HUES48 (cell line): ENCODE data around the gene UBIAD1.

Source experiments
- H3K27ac ChIP-seq: one replicate; pipeline ENCODE4 v1.7.0; 2013; ENCODE audit warnings: low read depth, low read length, inconsistent platforms
- H3K27me3 ChIP-seq: 2 replicates; pipeline ENCODE4 v1.6.1; 2013; ENCODE audit warnings: mild to moderate bottlenecking, low read length; ENCODE audit not compliant: control insufficient read depth, insufficient read depth
- H3K36me3 ChIP-seq: 2 replicates; pipeline ENCODE4 v1.6.1; 2013; ENCODE audit warnings: low read length; ENCODE audit not compliant: control insufficient read depth, insufficient read depth
- H3K4me1 ChIP-seq: 2 replicates; pipeline ENCODE4 v1.6.1; 2013; ENCODE audit warnings: mild to moderate bottlenecking, low read length; ENCODE audit not compliant: control insufficient read depth, insufficient read depth
- H3K4me3 ChIP-seq: 2 replicates; pipeline ENCODE4 v1.5.1; 2013; ENCODE audit warnings: mild to moderate bottlenecking, low read depth, low read length
- H3K9ac ChIP-seq: 2 replicates; pipeline ENCODE4 v1.6.1; 2013; ENCODE audit warnings: mild to moderate bottlenecking, low read depth, low read length, moderate library complexity
- H3K9me3 ChIP-seq: 2 replicates; pipeline ENCODE4 v1.6.1; 2013; ENCODE audit warnings: low read length; ENCODE audit not compliant: control insufficient read depth, insufficient read depth

The UBIAD1 gene

DNA sequence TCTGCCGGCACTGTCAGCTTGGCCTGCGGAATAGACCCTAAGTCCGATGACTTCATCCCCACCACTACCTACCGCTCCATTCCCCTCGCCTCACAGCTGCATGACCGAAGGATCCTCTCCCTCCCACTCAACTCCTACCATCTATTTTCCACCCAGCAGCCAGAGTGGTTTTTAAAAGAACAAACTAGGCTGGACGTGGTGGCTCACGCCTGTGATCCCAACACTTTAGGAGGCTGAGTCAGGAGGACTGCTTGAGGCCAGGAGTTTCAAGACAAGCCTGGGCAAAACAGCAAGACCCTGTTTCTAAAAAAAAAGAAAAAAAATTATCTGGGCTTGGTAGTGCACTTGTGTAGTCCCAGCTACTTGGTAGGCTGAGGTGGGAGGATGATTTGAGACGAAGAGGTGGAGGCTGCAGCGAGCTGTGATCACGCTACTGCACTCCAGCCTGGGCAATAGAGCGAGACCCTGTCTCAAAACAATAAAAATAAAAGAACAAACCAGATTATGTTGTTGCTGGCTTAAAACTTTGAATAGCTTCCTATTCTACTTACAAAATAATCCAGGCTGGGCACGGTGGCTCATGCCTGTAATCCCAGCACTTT is 59.0 kb downstream of the UBIAD1 start:
- Histone ChIP-seq H3K4me3 (no peak overlapping the region), H3K9ac (no peak overlapping the region), H3K27ac (no peak overlapping the region), H3K9me3 (no peaks in the 10 kb centered on the region), H3K36me3 (no peaks in the 10 kb centered on the region), H3K27me3 (no peaks in the 10 kb centered on the region), H3K4me1 (peaks cover 6% of the 10 kb centered on the region; the same call in 1 of the 2 replicates)

DNA sequence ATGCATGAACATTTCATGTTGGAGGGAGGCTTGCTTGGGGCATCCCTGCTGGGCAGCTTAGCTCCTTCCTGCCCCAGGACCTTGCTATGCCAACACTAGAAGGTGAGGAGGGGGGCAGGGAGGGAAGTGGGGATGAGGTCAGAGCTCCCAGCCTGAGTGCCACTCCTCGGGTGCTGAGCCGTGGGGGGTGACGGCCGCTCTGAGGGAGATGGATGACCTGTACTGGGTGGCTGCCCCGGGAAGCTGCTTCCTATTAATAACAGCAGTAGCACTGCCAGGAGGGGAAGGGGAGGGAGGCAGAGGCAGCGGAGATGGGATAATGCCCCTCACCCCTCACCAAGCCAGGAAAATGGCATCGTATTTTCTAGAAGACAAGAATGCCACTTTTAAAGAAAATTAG is 60.6 kb downstream of the UBIAD1 start:
- H3K27ac ChIP-seq, result no peak overlapping the region
- H3K9me3 ChIP-seq, result no peaks in the 10 kb centered on the region
- H3K27me3 ChIP-seq, result no peaks in the 10 kb centered on the region
- H3K4me3 ChIP-seq, result no peak overlapping the region
- H3K4me1 ChIP-seq, result peaks cover 6% of the 10 kb centered on the region; the same call in 1 of the 2 replicates
- no peak overlapping the region for H3K9ac ChIP-seq
- no peaks in the 10 kb centered on the region for H3K36me3 ChIP-seq

DNA sequence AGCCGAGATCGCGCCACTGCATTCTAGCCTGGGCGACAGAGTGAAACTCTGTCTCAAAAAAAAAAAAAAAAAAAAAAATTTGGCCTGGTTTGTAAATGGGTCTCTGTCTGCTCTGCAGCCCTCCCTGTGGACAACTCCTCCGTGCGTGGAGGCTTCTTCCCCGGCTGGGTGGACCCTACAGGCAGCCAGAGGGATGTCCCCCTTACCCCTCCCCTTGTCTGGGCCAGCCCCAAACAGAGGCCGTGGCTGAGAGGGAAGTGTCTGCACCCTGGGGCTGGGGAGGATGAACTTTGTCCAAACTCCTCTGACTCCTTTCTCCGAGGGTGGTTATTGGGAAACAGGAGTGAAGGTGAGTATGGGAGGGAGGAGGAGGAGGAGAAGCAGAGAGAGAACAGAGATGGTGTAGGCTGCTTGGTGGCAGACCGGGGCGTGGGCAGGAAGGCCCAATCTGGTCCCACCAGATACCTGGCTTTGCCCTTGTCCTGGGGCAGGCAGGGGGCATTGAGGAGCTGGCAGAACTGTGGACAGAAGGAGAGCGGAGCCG is 61.3 kb downstream of the UBIAD1 start:
- Histone ChIP-seq H3K4me1 (peaks cover 6% of the 10 kb centered on the region; the same call in 1 of the 2 replicates), H3K9me3 (no peaks in the 10 kb centered on the region), H3K4me3 (no peak overlapping the region), H3K27ac (no peak overlapping the region), H3K36me3 (no peaks in the 10 kb centered on the region), H3K27me3 (no peaks in the 10 kb centered on the region), H3K9ac (no peak overlapping the region)

DNA sequence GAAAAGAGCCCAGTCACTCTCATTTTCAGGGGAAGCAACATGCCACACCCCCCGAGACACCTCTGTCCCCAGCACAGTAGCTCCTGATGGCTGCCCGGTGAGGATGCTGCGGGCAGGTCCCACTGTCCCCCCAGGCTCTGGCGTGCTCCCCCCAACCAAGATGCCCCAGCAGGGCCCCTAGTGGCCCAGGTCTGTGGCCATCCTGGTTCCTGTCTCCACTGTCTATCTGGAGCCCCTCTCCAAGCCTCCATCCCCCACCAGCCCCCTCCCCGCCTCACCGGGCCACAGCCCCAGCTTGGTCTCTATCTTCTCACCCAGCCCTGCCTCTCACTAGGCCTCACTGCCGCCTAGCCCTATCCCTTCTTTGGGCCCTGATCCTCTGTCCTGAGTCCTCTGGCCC is 61.8 kb downstream of the UBIAD1 start:
- Histone ChIP-seq H3K4me1 (peaks cover 6% of the 10 kb centered on the region; the same call in 1 of the 2 replicates), H3K9ac (no peak overlapping the region), H3K27me3 (no peaks in the 10 kb centered on the region), H3K4me3 (no peak overlapping the region), H3K36me3 (no peaks in the 10 kb centered on the region), H3K9me3 (no peaks in the 10 kb centered on the region), H3K27ac (no peak overlapping the region)

DNA sequence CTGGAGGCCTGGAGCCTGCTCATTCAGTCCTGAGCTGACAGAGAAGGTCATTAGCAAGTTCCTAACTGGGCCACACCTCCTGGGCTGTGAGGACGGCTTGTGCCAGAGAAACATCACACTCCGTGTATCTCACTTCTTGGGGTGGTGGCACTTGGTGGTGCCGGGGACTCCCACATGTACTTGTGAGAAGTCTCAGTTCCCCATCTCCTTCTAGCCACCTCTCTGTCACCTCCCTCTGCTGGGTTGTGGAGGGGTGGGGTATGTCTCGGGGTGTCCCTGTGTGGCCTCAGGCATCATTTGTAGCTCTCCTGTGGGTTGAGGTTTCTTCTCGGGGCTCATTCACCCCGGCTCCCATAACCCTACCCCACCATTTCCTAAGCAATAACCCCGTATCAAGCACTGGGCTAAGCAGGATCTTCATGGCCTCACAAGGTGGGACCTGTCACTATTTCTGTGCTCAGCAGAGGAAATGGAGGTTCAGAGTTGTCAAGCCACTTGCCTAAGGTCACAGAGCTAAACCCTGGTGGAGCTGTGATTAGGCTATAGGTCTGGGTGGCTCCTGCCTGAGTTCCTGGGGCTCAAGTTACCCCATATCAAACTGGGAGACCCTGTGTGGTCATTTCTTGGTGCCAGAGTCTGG is 62.5 kb downstream of the UBIAD1 start:
- no peak overlapping the region for H3K9ac ChIP-seq
- H3K27ac ChIP-seq, result no peak overlapping the region
- H3K4me3 ChIP-seq, result no peak overlapping the region
- no peaks in the 10 kb centered on the region for H3K9me3 ChIP-seq
- no peaks in the 10 kb centered on the region for H3K36me3 ChIP-seq
- peaks cover 11% of the 10 kb centered on the region for H3K4me1 ChIP-seq
- H3K27me3 ChIP-seq, result no peaks in the 10 kb centered on the region; the same call in 1 of the 2 replicates

DNA sequence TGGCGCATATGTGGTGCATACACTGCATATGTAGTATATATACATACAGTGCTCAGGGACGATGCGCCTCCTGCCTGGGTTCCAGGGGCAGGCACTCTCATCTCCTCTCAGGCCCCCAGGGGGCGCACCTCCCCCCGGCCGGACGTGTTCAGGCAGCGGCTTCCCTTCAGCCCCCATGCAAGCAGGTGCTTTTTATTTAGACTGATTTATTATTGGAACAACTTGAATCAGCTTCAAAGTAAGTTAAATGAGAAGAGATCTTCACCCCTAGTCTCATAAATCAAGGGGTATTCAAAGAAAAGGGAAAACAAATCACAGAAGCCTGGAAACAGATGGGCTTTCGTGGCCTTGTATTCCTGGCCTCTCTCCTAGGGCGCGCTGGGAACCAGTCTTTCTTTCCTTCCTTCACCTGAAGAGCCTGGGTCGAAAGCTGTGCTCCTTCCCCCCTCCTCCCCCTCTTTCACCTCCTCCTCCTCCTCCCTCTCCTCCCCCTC is 64.6 kb downstream of the UBIAD1 start:
- Histone ChIP-seq H3K9ac (no peak overlapping the region), H3K36me3 (no peaks in the 10 kb centered on the region), H3K4me3 (no peak overlapping the region), H3K4me1 (peaks cover 5% of the 10 kb centered on the region), H3K9me3 (no peaks in the 10 kb centered on the region), H3K27me3 (no peaks in the 10 kb centered on the region; the same call in 1 of the 2 replicates), H3K27ac (no peak overlapping the region)
